GM18907 (cell line): ENCODE measurements around the gene CEP112.
"Not testable (repeated sequence)": the region's sequence is repeated elsewhere in the genome, so short reads cannot be mapped to it uniquely, and the experiment has no call there.

Experiments used
- ATAC-seq: cut with Tn5 transposase; IDR thresholded peaks from one replicate; pipeline ENCODE4 v1.9.1; 2021; ENCODE audit warnings: mild to moderate bottlenecking, moderate library complexity; ENCODE audit not compliant: unreplicated experiment

CEP112 gene

DNA sequence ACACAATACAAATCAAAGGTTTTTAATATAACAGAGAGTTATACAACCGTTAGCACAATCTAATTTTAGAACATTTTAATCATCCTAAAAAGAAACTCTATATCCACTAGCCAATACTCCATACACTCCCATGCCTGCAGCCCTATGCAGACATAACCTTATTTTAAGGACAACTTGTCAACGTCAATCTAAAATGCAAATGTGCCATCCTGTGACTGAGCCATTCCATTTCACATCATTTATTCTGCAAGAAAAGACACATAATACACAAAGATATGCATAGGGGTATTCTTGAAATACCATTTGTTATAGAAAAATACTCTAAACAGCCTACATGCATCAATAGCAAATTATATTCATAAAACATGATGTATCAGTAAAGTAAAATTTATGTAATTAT is 106.7 kb downstream of the CEP112 start:
- no peak for ATAC-seq

GRCh38 chr17:66080670-66081069 is 111.3 kb downstream of the CEP112 start:
- ATAC-seq, result not testable (repeated sequence)

DNA sequence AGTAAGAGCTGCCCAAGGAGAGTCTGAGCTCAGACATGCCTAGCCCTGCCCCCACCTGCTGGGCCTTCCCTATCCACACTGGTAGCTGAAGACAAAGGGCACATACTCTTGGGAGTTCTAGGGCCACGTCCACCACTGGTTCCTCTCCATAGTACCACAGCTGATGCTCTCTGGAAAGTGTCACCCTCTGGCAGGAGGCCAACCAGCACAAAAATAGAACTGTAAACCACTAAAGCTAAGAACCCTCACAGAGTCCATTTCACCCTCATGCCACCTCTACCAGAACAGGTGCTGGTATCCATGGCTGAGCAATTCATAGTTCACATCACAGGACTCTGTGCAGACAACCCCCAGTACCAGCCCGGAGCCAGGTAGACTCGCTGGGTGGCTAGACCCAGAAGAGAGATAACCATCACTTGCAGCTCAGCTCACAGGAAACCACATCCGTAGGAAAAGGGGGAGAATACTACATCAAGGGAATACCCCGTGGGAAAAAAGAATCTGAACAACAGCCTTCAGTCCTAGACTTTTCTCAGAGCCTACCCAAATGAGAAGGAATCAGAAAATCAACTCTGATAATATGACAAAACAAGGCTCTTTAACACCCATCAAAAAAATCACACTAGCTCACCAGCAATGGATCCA is 115.3 kb downstream of the CEP112 start:
- no peak for ATAC-seq

DNA sequence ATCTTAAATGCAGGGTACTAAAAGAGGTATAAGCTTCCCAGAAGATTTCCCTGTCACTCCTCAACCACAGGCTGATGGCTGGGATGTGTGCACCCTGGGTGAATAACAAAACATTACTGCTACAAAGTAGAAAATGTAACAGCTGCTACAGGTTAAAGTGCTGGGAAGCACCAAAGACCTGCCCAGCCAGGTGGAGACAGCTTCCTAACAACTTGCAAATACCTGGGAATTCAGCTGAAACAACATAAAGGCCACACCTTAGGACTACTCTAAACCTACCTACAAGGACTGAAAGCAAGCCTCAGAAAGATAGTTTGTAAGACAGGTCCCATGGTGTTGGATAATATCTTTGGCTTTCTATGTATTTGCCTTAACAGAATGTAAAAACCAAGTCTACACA is 118.5 kb downstream of the CEP112 start:
- no peak for ATAC-seq

- no peak for ATAC-seq
Observed at GRCh38 chr17:66063686-66064085, 128.2 kb downstream of the CEP112 start.

DNA sequence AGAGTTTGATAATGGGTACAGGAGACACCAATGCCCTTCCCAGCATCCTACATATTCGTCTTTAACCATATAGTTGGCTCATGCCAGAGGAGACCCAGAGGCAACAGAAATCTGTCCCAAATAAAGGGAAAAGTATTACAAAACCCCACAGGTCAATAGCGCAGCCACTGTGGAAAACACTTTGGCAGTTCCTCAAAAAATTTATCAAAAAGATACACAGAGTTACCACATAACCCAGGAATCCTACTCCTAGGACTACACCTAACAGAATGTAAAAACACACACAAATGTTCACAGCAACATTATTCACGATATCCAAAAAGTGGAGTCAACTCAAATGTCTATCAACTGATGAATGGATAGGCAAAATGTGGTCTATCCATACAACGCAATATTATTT is 135.8 kb downstream of the CEP112 start:
- ATAC-seq, result no peak

GRCh38 chr17:66054242-66054641 is 137.7 kb downstream of the CEP112 start:
- no peak for ATAC-seq

DNA sequence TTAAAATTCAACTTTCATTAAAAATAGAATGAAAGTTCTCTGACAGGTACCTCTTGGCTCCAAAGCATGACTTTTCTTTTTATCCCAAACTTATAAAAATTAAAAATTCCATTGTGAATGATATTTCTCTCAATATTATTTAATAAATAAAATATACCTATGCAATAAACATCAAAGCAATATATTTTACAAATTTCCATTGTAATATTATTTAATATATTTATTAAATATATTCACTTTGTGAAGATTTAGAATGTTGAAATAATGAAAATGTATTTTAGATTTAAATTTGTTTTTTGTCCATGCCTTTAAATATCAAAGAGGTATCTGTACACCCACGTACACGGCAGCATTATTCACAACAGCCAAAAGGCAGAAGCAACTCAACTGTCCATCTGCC is 147.8 kb downstream of the CEP112 start:
- ATAC-seq, result no peak

GRCh38 chr17:66043419-66043818 is 148.5 kb downstream of the CEP112 start:
- ATAC-seq, result no peak

DNA sequence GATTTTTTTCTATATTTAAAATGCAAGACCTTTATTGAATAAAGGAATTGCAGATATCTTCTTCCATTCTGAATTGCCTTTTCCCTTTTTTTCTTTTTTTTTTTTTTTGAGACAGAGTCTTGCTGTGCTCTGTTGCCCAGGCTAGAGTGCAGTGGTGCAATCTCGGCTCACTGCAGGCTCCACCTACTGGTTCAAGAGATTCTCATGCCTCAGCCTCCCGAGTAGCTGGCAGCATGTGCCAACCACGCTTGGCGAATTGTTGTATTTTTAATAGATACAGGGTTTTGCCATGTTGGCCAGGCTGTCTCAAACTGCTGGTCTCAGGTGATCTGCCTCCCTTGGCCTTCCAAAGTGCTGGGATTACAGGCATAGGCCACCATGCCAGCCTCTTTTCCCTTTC is 151.5 kb downstream of the CEP112 start:
- ATAC-seq, result no peak

- no peak for ATAC-seq
Observed at GRCh38 chr17:66038125-66038524, 153.8 kb downstream of the CEP112 start.

DNA sequence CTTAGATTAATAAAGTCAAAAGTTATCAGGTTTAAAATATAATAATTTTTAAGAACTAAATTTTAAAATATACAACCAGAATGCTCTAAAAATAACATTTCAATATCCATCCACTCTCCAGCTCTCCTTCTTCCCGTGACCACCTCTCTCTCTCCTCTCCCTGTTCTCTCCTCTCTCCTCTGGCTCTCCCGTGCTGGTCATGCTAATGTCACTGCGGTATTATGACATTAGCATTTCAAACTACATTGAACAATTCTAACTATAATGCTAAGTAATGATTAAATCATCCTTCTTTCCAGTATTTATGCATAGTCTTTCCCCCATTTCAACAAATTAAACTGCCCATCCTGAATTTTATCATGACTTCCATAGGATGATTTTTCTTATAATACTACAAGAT is 154.7 kb downstream of the CEP112 start:
- no peak for ATAC-seq

- ATAC-seq, result no peak
Observed at GRCh38 chr17:66032082-66032712, 159.7 kb downstream of the CEP112 start.

- ATAC-seq, result no peak
Observed at GRCh38 chr17:66025551-66025950, 166.4 kb downstream of the CEP112 start.

GRCh38 chr17:66021757-66022156 is 170.2 kb downstream of the CEP112 start:
- ATAC-seq, result no peak

DNA sequence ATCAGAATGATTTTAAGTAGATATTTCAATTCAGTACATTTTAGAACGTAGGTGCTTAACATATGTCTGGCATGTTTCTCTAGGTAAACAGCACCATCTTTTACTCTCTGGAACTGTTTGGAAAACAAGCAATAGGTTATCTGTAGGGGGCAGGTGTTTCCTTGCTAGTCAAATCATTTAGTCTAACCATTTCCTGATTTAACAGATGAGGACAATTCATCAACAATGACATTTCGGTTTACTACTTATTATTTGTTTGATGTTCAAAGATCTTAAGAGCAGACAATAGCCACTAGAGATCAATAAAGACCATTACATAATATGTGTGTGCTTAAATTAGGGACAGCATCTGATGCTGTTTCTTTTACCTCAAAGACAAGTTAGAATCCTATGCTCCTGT is 173.1 kb downstream of the CEP112 start:
- ATAC-seq, result no peak

DNA sequence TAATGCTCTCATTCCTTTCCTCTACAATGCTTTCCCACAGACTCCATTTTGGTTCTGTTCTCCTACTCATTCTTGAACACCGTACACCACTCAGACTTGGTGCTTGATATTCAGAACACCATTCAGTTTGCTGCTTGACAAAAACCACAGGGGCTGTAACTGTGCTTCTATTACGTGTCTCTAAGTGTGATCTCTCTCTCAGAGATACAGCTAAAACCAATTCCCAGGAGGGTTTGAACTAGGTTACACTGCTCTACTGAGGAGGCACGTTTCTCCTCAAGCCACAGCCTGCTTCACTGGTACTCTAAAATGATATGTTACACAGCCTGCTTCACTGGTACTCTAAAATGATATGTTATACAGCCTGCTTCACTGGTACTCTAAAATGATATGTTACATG is 175.7 kb downstream of the CEP112 start:
- no peak for ATAC-seq

DNA sequence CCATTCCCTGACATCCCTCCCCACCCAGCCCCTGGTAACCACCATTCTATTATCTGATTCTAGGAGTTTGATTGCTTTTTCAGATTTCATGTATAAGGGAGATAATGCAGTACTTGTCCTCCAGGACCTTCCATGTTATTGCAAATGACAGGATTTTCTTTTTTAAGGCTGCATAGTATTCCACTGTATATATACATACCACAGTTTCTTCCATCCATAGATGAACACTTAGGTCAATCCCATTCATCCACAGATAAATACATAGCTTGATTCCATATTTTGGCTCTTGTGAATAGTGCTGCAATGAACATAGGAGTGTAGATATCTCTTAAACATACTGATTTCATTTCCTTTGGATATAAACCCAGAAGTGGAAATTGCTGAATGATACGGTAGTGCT is 183.3 kb downstream of the CEP112 start:
- no peak for ATAC-seq

DNA sequence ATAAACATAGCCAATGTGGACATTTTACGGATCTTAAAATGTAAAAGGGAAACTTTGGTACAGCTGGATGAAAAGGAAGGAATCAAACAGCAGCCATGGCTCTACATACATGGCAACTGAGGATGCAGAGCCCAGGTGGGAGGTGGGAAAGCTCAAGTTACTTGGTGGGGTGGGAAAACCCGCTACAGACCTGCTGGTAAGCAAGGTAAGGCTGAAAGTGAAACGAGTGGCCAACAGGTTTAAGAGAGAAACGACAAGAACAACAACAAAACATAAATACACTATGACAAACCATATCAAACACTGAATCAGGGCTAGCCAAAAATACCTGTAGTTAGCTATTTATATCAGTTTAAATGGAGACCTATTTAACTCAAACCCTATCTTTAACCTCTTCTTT is 185.3 kb downstream of the CEP112 start:
- no peak for ATAC-seq

DNA sequence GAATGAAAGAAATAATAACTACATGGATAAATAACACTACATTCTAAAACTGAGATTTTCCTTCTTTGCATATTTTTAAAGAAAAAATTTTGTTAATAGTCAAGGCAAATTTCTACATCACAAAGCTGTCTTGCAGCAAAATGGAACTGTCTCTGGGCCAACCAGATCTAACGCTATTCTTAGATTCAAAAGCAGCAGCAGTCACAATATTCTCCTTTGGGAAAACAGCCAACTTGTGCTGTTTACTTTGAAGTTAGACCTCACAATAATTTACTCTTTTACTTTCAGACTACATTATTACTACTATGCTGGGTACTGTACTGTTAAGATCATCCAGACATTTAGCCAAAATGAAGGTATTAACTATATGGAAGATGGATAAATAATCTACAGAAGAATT is 189.1 kb downstream of the CEP112 start:
- no peak for ATAC-seq

DNA sequence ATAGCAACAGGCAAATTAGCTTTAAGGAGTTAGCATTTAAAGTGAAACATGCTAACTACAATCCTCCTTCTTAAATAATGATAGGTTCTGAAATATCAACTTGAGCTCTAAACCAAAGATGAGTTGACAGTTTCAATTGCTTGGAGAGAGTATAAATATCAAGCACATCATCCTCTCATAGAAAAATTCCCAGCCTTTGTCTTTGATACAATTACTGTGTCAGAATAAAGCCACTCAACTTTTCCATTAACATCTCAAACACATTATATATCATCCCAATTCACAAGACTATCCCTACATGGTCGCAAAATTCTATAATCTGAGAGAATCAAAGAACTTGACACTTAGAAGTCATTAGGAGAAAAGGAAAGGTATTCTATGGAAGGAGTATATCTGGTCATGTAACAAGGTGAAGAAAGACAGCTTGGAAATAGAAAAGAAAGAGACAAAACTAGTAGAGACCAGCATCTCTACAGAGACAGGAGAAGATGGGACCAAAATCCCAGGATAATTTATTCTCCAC is 189.8 kb downstream of the CEP112 start:
- ATAC-seq, result no peak

DNA sequence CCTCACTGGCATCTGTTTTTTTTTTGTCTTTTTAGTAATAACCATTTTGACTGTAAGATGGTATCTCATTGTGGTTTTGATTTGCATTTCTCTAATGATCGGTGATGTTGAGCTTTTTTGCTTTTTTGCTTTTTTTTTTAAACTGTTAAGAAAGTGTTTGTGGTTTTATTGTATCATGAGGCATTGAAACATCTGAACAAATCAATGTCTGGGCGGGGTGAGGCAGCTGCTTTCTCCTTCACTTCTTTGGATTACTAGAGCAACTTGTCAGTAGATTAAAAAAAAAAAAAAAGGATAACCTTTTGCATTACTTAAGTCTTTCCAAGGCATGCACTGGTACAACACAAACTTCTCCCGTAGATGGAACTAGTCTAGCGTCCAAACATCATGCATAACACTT is 191.7 kb downstream of the CEP112 start:
- no peak for ATAC-seq

- ATAC-seq, result no peak
Observed at GRCh38 chr17:65998675-65999074, 193.3 kb downstream of the CEP112 start.
